ENCODE results near the gene AHR. TPM values are rescaled to one million over a fixed set of nuclear protein-coding genes. Genes with fewer than 3 reads are reported as not detected.
"Not testable (repeated sequence)": the region's sequence is repeated elsewhere in the genome, so short reads cannot be mapped to it uniquely, and the experiment has no call there.

Gene AHR
- total RNA-seq, 1 experiment from 2014 or later = 39.0 TPM

GRCh38 chr7:17376595-17376994 is 78.1 kb downstream of the AHR start:
- Histone ChIP-seq H3K27me3 (replicated peaks; ENCODE audit: control insufficient read depth, insufficient read depth, low read length) (no peaks in the 10 kb centered on the region), H3K4me3 (ENCODE audit: low read depth, low read length) (no peak overlapping the region), H3K36me3 (ENCODE audit: control insufficient read depth, insufficient read depth, low read length) (no peaks in the 10 kb centered on the region), H3K4me1 (peaks cover 9% of the 10 kb centered on the region), H3K9me3 (no peaks in the 10 kb centered on the region)
- TF ChIP-seq, protein P1, sequence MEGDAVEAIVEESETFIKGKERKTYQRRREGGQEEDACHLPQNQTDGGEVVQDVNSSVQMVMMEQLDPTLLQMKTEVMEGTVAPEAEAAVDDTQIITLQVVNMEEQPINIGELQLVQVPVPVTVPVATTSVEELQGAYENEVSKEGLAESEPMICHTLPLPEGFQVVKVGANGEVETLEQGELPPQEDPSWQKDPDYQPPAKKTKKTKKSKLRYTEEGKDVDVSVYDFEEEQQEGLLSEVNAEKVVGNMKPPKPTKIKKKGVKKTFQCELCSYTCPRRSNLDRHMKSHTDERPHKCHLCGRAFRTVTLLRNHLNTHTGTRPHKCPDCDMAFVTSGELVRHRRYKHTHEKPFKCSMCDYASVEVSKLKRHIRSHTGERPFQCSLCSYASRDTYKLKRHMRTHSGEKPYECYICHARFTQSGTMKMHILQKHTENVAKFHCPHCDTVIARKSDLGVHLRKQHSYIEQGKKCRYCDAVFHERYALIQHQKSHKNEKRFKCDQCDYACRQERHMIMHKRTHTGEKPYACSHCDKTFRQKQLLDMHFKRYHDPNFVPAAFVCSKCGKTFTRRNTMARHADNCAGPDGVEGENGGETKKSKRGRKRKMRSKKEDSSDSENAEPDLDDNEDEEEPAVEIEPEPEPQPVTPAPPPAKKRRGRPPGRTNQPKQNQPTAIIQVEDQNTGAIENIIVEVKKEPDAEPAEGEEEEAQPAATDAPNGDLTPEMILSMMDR (IDR thresholded peaks at IDR 0.05; ENCODE audit: insufficient read depth in 1 of 2, low read depth in 1 of 2, low read length in 1 of 2, severe bottlenecking in 1 of 2, unreplicated experiment in 1 of 2) = no peak
- H3K9me3 Mint-ChIP-seq (ENCODE audit: unreplicated experiment) = no peaks in the 10 kb centered on the region
- no peaks in the 10 kb centered on the region for H3K27me3 Mint-ChIP-seq (ENCODE audit: insufficient read depth, unreplicated experiment)
- ChIA-PET POLR2A (no interaction called here), CTCF (no interaction called here)
- no TSS peak for BruUV-seq (replicated peaks)
- H3K4me1 Mint-ChIP-seq (ENCODE audit: low read depth, unreplicated experiment) = peaks cover 6% of the 10 kb centered on the region
- no peaks in the 10 kb centered on the region for H3K36me3 Mint-ChIP-seq (ENCODE audit: insufficient read depth, unreplicated experiment)
- no peak overlapping the region for H3K4me3 Mint-ChIP-seq (ENCODE audit: unreplicated experiment)
- no peak overlapping the region for H3K27ac Mint-ChIP-seq (ENCODE audit: unreplicated experiment)
- no peak for DNase-seq
- intact Hi-C loops (cut with micrococcal nuclease; ENCODE audit: unreplicated experiment) = no loop called here

GRCh38 chr7:17380736-17381662 is 82.5 kb downstream of the AHR start:
- H3K27me3 ChIP-seq (replicated peaks; ENCODE audit: control insufficient read depth, insufficient read depth, low read length) = no peaks in the 10 kb centered on the region
- no peak overlapping the region for H3K4me3 Mint-ChIP-seq (ENCODE audit: unreplicated experiment)
- no peaks in the 10 kb centered on the region for H3K4me1 ChIP-seq
- H3K9me3 Mint-ChIP-seq (ENCODE audit: unreplicated experiment) = no peaks in the 10 kb centered on the region
- H3K4me1 Mint-ChIP-seq (ENCODE audit: low read depth, unreplicated experiment) = no peaks in the 10 kb centered on the region
- H3K36me3 ChIP-seq (ENCODE audit: control insufficient read depth, insufficient read depth, low read length) = no peaks in the 10 kb centered on the region
- intact Hi-C loops (cut with micrococcal nuclease; ENCODE audit: unreplicated experiment) = no loop called here
- TF ChIP-seq, protein P1 (IDR thresholded peaks at IDR 0.05; ENCODE audit: insufficient read depth in 1 of 2, low read depth in 1 of 2, low read length in 1 of 2, severe bottlenecking in 1 of 2, unreplicated experiment in 1 of 2) = no peak
- no peak overlapping the region for H3K27ac Mint-ChIP-seq (ENCODE audit: unreplicated experiment)
- H3K9me3 ChIP-seq = no peaks in the 10 kb centered on the region
- no peaks in the 10 kb centered on the region for H3K36me3 Mint-ChIP-seq (ENCODE audit: insufficient read depth, unreplicated experiment)
- no peaks in the 10 kb centered on the region for H3K27me3 Mint-ChIP-seq (ENCODE audit: insufficient read depth, unreplicated experiment)
- no TSS peak for BruUV-seq (replicated peaks)
- CTCF ChIA-PET = no interaction called here
- no peak overlapping the region for H3K4me3 ChIP-seq (ENCODE audit: low read depth, low read length)
- DNase-seq = no peak
- POLR2A ChIA-PET = no interaction called here

- H3K9me3 ChIP-seq; H3K36me3 ChIP-seq (ENCODE audit: control insufficient read depth, insufficient read depth, low read length); H3K4me1 ChIP-seq; H3K27ac Mint-ChIP-seq (ENCODE audit: unreplicated experiment); BruUV-seq (replicated peaks); H3K36me3 Mint-ChIP-seq (ENCODE audit: insufficient read depth, unreplicated experiment); H3K4me3 ChIP-seq (ENCODE audit: low read depth, low read length); H3K27me3 Mint-ChIP-seq (ENCODE audit: insufficient read depth, unreplicated experiment); CTCF ChIA-PET; DNase-seq; intact Hi-C loops (cut with micrococcal nuclease; ENCODE audit: unreplicated experiment); H3K4me1 Mint-ChIP-seq (ENCODE audit: low read depth, unreplicated experiment); POLR2A ChIA-PET; H3K27me3 ChIP-seq (replicated peaks; ENCODE audit: control insufficient read depth, insufficient read depth, low read length); H3K9me3 Mint-ChIP-seq (ENCODE audit: unreplicated experiment); H3K4me3 Mint-ChIP-seq (ENCODE audit: unreplicated experiment): not testable (repeated sequence)
These were observed 84.2 kb downstream of the AHR start for GRCh38 chr7:17382408-17383354.

All from Caco-2 (cell line).